Spinal cord (tissue), 10 donors: ENCODE data around the gene MYL6B. TPM values are rescaled to one million over a fixed set of nuclear protein-coding genes. Genes with fewer than 3 reads are reported as not detected.
A peak's percentile ranks its signal among the peaks of the same experiment; 100 is the strongest.
"Not testable (repeated sequence)": the region's sequence is repeated elsewhere in the genome, so short reads cannot be mapped to it uniquely, and the experiment has no call there.

Experiments used
- DNase-seq, 6 donors: peaks; one replicate each; pipeline versions ENCODE4 v3.0.0 to v3.0.0-alpha.2; 2013 to 2015; ENCODE audit warnings: low spot score in 6 of 6, low read depth in 4 of 6
- H3K27ac ChIP-seq: one replicate; pipeline ENCODE4 v1.5.1; 2013; ENCODE audit warnings: low read depth, low read length, control low read depth
- H3K27me3 ChIP-seq: one replicate; pipeline ENCODE4 v1.6.1; 2013; ENCODE audit warnings: low read length; ENCODE audit not compliant: control insufficient read depth, insufficient read depth
- H3K36me3 ChIP-seq: one replicate; pipeline ENCODE4 v1.6.1; 2013; ENCODE audit warnings: low read length; ENCODE audit not compliant: control insufficient read depth, insufficient read depth
- H3K4me1 ChIP-seq: one replicate; pipeline ENCODE4 v1.6.1; 2013; ENCODE audit warnings: low read length; ENCODE audit not compliant: control insufficient read depth, insufficient read depth
- H3K4me3 ChIP-seq: one replicate; pipeline ENCODE4 v1.5.1; 2013; ENCODE audit warnings: low read depth, low read length, control low read depth
- H3K9me3 ChIP-seq: one replicate; pipeline ENCODE4 v1.6.1; 2013; ENCODE audit warnings: low read length; ENCODE audit not compliant: control insufficient read depth, insufficient read depth
- WGBS: methylation state at CpG from one replicate; pipeline ENCODE4 v1.1.5; 2013; ENCODE audit warnings: missing lambda C conversion rate; ENCODE audit not compliant: insufficient coverage; 5-methylcytosine and 5-hydroxymethylcytosine counted together
- polyA plus RNA-seq, 2 donors: library from polyadenylated mRNA; unstranded; fragments of 120-200 nt; gene quantifications; one replicate each; pipeline ENCODE4 v1.2.1, GENCODE V29; 2013; ENCODE audit not compliant: insufficient read length in 2 of 2
- total RNA-seq, 2 donors: library from RNA; depleted of rRNA in 1 of 2; stranded (reverse); fragments of 120-200 nt in 1 of 2; fragments of >200 nt in 1 of 2; gene quantifications; one replicate each; pipeline versions ENCODE4 v1.2.3 to v1.2.4, GENCODE V29; 2013 to 2014
- donor health status: healthy.

MYL6B gene
- total and polyA plus RNA-seq, 4 donors, result 69.4 to 287 (median 238) TPM

DNA sequence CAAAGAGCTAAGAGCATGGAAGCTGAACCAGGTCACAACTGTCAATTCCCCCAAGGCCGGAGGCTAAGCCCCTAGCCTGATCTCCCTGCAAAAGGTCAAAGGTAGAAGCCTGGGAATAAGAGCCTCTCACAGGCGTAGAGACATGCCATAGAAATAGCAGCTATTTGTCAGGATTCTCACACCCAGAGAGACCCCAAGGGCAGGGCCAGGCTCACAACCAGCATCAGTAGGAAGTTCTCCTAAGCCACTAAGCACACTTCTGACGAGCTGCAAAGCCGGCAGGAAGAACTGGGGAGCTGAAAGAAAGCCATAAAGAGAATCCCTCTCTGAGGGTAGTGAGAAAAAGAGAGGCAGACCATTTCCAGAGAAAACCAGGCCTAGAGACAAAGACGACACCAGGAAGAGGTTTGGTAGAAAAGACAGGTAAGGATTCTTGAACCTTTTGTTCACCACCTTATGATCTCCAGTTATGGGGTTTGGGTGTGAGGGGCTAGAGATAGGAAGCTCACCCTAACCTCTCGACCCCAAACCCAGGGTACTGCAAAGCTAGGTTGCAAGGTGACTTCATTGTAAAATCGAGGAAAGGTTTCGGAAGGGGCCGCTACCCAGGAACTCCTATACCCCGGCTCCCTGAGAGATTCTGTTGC is 35.9 kb downstream of the MYL6B start:
- Histone ChIP-seq H3K27ac (peak overlapping the region; percentile 88), H3K4me3 (peak overlapping the region; percentile 99), H3K36me3 (peaks cover 24% of the 10 kb centered on the region), H3K9me3 (no peaks in the 10 kb centered on the region), H3K27me3 (no peaks in the 10 kb centered on the region), H3K4me1 (peaks cover 15% of the 10 kb centered on the region)
- 5% methylated on average over 4 of the region's 10 CpGs for WGBS
- peak in 2 of 6 donors; percentile 31 to 39 for DNase-seq

DNA sequence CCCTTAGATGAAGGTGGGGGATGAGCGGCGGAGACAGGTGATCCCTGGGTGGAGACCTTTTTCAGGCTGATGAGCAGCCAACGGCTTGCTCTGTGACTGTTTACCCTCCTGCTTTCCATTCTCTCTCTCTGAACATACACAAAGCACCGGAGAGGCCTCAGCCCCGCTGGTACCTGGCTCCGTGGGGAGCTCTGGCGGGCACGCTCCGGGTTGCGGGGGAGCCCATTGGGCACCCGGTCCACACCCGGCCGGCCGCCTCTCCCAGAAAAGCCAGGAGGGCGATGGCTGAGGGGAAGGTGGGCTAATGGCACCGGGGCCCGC is 36.4 kb downstream of the MYL6B start:
- H3K36me3 ChIP-seq, result peaks cover 20% of the 10 kb centered on the region
- DNase-seq, result no peak
- peak overlapping the region; percentile 88 for H3K27ac ChIP-seq
- H3K4me1 ChIP-seq, result peaks cover 15% of the 10 kb centered on the region
- H3K9me3 ChIP-seq, result no peaks in the 10 kb centered on the region
- H3K27me3 ChIP-seq, result no peaks in the 10 kb centered on the region
- H3K4me3 ChIP-seq, result peak overlapping the region; percentile 99
- WGBS, result 0% methylated on average over 12 of the region's 17 CpGs

DNA sequence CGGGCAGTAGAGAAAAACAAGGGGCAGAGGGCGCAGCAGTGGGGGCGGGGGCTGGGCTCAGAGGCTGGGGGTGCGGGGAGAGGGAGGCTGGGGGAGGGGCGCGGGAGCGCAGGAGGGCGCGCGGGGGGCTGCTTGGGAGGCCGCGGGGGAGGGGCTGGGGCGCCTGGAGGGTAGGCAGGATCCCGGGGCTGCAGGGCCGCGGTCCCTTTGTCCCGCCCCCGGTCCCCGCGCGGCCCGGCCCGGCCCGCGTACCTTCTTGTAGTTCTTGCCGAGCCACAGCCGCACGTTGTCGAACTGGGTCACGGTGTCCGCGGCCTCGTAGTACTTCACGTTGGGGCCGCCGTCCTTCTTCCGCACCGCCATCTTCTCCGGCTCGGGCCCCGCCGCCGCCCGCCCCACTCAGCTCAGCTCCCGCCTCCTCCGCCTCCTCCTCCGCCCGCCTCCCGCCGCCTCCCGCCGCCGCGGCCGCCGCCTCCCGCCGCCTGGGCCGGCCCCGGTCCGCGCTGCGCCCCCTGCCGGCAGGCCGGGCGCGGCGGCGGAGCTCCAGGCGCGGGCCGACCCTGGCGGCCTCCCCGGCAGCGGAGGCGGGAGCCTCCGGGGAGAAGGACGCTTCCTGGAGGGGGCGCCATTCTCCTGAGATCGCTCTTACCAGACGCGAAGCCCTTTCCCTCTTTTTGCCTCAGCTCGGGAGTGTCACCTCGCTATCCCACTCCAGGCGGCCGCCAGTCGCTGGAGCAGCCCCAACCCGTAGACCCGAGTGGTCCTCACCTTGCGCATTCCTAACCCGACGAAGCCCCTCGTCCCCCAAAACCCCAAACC is 36.9 kb downstream of the MYL6B start, which contains the start of gene SMARCC2:
SMARCC2 (minus strand) TSS at position 385 of the 819 bp plus-strand sequence; CDS start at position 363, 22 bp downstream.
- under 1% methylated on average over 90 of the region's 93 CpGs for WGBS

DNA sequence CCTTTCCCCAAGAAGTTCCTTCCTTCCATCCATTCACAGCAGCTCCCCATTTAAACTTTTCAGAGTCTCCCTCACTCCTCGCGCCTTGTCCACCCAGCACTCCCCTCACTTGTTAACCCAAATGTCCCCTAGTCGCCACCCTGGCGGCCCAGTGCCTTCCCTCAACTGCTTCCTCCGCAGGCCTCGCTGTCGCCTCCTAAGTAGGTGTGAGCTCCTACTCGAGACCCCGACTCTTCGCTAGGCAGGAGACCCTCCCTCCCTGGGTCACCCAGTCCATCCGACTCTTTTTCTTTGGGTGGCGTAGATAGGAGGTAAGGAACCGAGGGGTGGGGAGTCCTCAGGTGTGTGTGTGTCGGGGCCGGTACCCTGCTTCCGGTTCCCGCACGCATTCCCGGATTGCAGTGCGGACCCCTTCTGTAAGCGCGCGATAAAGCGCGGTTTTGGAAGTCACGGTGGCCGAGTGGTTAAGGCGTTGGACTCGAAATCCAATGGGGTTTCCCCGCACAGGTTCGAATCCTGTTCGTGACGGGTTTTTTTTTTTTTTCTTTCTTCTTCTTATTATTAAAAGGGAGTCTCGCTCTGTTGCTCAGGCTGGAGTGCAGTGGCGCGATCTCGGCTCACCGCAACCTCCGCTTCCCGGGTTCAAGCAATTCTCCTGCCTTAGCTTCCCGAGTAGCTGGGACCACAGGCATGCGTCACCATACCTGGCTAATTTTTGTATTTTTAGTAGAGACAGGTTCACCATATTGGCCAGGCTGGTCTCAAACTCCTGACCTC is 37.7 kb downstream of the MYL6B start:
- Histone ChIP-seq H3K36me3 (peaks cover 15% of the 10 kb centered on the region), H3K4me3 (peak overlapping the region; percentile 99), H3K4me1 (peaks cover 15% of the 10 kb centered on the region), H3K27ac (peak overlapping the region; percentile 97), H3K9me3 (no peaks in the 10 kb centered on the region), H3K27me3 (no peaks in the 10 kb centered on the region)
- peak; percentile 89 to 98 (median 94) for DNase-seq
- 0% methylated on average over 25 of the region's 42 CpGs for WGBS

More for the DNA sequence above, 36.9 kb downstream of the MYL6B start, which contains the start of gene SMARCC2:
- peak within 1 kb of the TSS; percentile 99 for H3K4me3 ChIP-seq
- H3K9me3 ChIP-seq, result no peaks in the 10 kb centered on the region
- DNase-seq, result peak in 5 of 6 donors; percentile 65 to 94 (median 78)
- peak within 1 kb of the TSS; percentile 97 for H3K27ac ChIP-seq
- H3K4me1 ChIP-seq, result peaks cover 15% of the 10 kb centered on the region
- peaks cover 16% of the 10 kb centered on the region for H3K36me3 ChIP-seq
- no peaks in the 10 kb centered on the region for H3K27me3 ChIP-seq

DNA sequence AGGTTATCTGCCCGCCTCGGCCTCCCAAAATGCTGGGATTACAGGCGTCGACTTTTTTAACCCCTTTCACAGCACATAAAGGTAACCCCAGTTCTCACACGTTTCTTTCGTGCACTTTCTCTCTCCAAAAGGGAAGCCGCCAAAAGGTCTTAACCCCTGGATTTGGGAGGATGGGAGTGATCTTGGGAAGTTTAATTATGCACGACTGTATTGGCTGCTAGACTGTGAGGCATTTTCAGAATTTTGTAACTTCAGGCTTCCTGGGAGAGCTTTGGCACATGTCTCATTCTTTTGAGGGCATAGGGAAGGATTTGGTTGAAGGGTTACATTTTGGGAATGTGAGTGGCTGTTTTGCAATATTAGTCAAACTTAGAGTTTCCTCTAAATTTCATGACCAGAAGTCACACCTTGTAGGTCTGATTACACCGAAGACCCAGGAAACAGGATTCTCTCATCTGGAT is 38.3 kb downstream of the MYL6B start:
- 7% methylated on average over 6 of the region's 9 CpGs for WGBS
- Histone ChIP-seq H3K27ac (peak overlapping the region; percentile 97), H3K27me3 (no peaks in the 10 kb centered on the region), H3K36me3 (peaks cover 8% of the 10 kb centered on the region), H3K4me1 (peaks cover 15% of the 10 kb centered on the region), H3K4me3 (peak overlapping the region; percentile 99), H3K9me3 (no peaks in the 10 kb centered on the region)
- peak in 1 of 6 donors; percentile 22 for DNase-seq

DNA sequence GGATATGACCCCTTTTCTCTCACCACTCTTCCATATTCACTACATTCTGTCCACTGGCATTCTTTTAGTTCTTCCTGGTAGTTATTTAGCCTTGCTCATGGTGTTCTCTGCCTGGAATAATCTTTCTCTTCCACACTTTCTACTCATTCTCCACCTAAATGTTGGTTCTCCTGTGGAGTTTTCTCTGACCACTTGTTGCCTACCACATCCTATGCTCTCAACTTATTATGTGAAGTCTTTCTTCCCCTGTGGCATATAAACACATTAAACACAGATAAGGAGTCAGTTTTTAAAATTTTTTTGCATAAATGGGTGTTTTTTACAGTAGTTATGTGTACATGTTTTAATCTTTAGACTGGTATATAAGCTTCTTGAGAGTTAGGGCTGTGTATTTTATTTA is 40.2 kb downstream of the MYL6B start:
- Histone ChIP-seq H3K9me3 (no peaks in the 10 kb centered on the region), H3K36me3 (no peaks in the 10 kb centered on the region)
- no peak for DNase-seq

DNA sequence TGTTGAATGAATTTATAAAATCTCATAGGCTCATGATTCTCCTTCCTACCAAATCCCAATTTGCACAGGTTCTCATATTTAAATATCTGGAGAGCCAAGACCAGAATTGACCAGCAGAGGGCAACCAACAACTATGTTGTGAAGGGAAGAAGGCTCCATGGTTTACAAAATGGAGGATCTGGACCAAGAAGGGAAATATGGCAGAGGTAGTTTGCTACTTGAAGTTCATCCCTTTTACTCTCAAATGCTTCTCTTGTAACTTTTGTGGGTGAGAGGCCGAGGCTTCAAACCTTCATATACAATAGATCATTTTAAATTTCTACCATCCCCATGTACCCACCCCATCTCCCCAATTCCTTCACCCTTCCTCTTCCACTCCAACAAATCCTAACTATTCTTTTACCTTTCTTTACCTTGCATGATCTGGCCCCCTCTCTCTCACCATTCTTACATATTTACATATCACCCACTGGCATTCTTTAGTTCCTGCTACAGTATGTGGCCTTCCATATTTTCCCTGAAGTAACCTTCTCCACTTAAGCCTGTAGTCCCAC is 40.7 kb downstream of the MYL6B start:
- 0% methylated on average over 1 of the region's 1 CpG for WGBS
- Histone ChIP-seq H3K9me3 (no peaks in the 10 kb centered on the region), H3K4me1 (peaks cover 10% of the 10 kb centered on the region), H3K36me3 (no peaks in the 10 kb centered on the region), H3K27me3 (no peaks in the 10 kb centered on the region), H3K4me3 (no peak overlapping the region), H3K27ac (no peak overlapping the region)
- DNase-seq, result peak in 5 of 6 donors; percentile 52 to 96 (median 68)

More for the DNA sequence above, 40.2 kb downstream of the MYL6B start:
- H3K4me1 ChIP-seq, result peaks cover 15% of the 10 kb centered on the region
- no peak overlapping the region for H3K27ac ChIP-seq
- no peak overlapping the region for H3K4me3 ChIP-seq
- H3K27me3 ChIP-seq, result no peaks in the 10 kb centered on the region

DNA sequence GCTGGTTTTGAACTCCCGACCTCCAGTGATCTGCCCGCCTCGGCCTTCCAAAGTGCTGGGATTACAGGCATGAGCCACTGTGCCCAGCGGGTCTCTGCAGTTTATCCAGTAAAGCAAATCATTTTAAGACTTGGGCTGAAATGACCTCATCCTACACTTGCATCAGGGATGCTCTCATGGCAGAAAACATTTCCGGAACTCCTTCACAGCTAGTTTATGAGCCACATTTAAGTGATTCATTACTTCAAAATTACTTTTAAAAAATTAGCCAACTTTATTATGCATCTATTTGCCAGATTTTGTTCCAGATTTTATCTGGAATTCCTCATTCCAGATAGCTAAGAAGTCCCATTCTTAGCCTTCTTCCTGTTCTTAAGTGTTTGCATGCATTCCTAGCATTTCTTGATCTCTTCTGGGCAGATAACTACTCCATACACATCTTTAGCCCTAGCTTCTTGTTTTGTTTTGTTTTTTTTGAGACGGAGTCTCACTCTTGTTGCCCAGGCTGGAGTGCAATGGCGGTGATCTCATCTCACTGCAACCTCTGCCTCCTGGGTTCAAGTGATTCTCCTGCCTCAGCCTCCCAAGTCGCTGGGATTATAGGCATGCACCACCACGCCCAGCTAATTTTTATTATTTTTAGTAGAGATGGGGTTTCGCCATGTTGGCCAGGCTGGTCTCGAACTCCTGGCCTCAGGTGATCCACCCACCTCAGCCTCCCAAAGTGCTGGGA is 44.6 kb downstream of the MYL6B start:
- not testable (repeated sequence) for H3K4me3 ChIP-seq, H3K36me3 ChIP-seq, DNase-seq, H3K9me3 ChIP-seq, H3K4me1 ChIP-seq, H3K27me3 ChIP-seq, H3K27ac ChIP-seq
- 87% methylated on average over 8 of the region's 11 CpGs for WGBS
